Activated CD8-positive, alpha-beta memory T cell treated with anti-CD3 and anti-CD28 coated beads, Interleukin-2, amount 50 U/mL, for 48 hours (primary cell): ENCODE results near the gene RFXAP.

Experiments
- DNase-seq: peaks from one replicate; pipeline ENCODE4 v3.0.0-alpha.2; 2020

Gene RFXAP

DNA sequence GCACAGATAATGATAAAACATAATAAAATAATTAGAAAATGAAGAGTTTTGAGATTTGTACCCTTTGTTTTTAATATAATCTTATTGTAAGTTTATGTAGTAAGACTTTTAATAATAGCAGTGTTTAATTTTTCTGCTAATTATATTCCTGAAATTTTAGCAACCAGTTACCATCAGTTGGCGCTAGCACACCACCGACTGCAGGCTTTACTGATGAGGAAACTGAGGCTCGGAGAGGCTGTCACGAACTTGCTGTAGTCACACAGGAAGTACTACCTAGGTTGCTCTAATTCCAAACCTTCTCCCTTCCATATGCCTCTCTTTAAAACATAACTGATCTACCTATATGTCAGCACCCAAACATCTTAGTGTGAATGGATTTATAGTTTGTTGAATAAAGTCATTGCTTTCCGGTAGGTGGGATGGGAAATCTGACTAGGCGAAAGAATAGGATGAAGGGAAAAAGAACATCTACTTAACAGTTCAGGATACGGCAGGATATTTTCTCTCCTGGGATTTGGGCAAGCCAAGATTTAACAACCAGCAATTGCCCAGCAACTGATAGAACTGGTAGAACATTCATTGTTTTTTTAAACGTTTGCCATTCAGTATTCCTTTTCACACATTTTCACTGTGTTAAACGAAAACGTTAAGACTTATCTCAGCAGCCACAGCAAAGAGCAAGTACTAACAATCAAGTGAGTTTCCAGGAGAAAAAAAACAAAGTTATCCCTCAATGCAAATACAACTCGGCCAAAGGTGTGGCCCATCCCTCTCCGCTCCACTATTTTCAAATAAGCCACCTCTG lies 822 bp upstream of the RFXAP start:
- DNase-seq, result no peak

DNA sequence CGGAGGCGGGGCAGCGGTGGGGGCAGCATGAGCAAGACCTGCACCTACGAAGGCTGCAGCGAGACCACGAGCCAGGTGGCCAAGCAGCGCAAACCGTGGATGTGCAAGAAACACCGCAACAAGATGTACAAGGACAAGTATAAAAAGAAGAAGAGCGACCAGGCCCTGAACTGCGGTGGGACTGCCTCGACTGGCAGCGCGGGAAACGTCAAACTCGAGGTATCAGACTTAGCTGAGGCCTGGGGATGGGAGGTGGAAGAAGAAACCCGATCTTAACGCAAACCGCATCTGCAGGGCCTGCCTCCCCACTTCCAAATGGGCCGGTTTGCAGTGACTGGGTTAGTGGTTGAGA lies 693 bp downstream of the RFXAP start:
- DNase-seq, result peak; percentile 69

DNA sequence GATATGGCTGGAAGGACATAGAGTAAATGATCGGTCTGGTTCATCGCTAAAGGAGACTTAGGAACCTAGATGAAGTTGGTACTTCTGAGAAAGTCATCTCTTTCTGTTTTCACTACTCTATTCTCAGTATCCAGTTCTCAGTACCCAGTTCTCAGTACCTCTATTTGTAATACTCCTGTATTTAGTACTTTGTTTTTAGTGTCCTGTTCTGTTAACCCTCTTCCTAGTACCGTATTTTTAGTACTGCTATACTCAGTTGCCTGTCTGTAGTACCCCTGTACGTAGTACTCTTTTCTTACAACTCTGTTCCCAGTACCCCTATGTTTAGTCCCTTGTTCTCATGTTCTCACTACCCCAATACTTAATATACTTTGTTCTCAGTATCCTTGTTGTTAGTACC lies 1.2 kb downstream of the RFXAP start:
- DNase-seq, result no peak

DNA sequence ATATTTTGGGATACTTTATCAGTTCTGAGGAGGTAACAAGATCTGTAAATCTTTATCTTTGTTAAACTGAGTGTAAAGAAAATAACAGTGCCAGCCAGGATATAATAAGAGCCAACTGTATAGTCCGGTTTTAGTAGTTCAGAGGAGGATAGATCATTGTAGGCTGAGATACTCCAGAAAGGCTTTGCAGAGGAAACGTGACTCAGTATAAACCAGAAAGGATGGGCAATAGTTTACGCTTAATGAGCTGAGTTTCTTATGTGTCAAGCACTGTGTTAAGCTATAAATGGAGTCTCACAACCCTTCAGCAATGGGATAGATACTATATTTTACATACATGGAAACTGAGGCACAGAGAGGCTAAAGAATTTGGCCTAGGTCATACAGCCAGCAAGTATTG lies 3.8 kb downstream of the RFXAP start:
- no peak for DNase-seq

DNA sequence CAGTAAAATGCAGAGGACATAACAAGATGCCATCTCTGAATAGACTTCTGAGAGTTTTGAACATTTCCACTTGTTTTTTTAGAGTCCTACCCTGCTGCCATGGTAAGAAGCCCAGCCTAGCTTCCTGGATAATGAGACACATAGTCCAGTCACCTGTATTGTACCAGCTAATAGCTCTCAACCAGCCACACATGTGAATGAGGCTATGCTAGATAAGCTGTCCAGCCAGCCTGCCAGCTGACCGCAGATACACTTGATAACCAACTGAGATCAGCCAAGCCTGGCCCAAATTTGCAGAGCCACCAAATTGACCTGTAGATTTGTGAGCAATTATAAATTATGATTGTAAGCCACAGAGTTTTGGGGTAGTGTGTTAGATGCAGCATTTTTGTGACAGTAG lies 10.7 kb downstream of the RFXAP start:
- DNase-seq, result no peak

DNA sequence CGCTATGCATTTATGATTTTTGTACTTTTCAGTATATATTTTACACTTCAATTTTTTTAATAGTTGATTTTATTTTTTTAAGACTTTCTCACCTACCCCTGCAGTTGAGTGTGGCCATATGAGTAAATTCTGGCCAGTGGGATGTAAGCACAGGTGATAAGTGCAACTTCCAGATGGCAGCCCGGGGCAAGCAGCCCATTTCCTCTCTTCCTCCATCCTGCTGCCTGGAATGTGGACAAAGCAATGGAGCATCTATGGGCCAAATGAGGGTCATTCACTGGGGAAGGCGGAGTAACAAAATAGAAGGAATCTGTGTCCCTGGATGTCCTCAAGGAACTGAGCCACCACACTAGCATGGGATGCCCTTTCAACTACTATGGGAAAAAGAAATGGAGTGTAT lies 12.3 kb downstream of the RFXAP start:
- no peak for DNase-seq

DNA sequence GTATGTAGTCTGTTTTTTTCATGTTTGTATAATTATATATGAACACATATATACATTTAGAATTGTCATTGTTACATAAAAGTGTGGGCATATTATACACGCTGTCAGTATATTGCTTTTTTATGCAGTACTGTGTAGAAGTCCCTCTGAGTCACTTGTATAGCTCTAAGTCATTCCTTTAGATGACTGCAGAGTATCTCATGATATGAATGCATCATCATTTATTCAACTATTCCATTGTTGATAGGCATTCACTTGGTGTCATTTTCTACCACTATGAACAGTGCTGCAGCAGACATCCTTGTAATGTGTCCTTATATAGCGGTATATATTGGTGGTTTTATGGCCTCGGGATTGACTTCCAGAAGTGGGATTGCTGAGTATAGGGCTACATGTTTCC lies 15.3 kb downstream of the RFXAP start:
- no peak for DNase-seq

DNA sequence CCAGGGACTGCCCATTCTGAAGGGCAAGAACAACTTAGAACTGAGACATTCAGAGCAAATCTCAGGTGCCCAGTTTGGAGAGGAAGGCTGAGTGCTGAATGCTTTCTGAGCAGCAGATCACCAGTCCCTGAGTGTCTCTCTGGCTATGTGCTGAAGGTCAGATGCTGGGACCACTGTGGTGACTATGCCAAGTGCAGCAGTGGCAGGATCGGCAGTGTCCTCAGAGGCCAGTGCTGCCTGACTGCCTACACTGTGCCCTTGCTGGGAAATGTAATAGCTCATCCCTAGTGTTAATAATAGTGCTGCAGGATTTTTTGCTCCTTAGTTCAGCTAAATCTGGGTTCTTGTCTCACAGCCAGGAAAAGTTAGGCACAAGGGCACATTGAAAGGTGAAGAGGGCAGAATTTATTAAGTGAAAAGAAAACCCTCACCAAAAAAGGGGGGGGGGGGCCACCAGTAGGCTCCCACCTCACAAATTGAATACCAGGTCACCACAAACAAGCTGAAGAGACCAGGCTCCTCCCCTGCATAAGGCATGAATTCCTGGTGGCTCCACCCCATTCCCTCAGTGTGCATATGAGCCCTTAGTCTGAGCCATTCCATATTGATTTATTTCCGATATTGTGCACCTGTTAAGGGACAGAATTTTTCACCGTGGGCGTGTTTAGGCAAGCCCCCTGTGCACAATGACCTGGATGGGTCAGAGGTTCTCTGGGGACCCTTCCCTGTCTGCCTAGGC lies 18.5 kb downstream of the RFXAP start:
- DNase-seq, result no peak

DNA sequence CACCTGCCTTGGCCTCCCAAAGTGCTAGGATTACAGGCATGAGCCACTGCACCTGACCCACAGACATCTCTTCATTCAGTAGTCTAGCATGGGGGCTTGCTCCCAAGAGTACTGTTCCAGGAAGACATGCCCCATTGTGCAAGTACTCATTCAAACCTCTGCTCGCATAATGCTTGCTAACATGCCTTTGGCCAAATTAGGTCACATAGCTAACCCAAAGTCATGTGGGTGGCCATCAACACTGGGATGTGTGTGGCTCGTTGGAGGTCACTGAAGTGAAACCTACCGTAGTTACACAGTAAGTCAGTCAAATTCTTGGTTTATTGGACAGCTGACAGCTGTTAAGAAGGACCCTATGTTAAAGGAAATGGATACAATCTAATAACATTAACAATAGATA lies 20.3 kb downstream of the RFXAP start:
- no peak for DNase-seq

DNA sequence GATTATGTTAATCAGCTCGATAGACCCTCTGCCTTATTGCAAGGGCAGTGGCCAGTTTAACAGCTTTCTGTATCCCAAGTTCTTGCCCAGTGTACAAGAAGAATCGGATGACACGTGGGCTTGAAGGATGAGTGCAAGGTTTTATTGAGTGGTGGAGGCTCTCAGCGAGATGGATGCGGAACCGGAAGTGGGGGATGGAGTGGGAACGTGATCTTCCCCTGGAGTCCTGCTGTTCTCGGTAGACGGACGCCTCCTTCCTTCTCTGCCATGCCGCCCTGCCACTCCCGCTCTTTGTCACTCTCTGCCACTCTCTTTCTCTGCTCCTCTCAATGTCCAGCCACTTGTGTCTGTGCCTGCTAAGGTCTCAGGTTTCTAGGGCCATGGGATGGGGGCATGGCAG lies 21.0 kb downstream of the RFXAP start:
- DNase-seq, result no peak

- no peak for DNase-seq
Measured at GRCh38 chr13:36840718-36841250, 21.8 kb downstream of the RFXAP start.

GRCh38 chr13:36841391-36841790 lies 22.4 kb downstream of the RFXAP start:
- DNase-seq, result no peak

- no peak for DNase-seq
Measured at GRCh38 chr13:36847606-36848005, 28.6 kb downstream of the RFXAP start.

DNA sequence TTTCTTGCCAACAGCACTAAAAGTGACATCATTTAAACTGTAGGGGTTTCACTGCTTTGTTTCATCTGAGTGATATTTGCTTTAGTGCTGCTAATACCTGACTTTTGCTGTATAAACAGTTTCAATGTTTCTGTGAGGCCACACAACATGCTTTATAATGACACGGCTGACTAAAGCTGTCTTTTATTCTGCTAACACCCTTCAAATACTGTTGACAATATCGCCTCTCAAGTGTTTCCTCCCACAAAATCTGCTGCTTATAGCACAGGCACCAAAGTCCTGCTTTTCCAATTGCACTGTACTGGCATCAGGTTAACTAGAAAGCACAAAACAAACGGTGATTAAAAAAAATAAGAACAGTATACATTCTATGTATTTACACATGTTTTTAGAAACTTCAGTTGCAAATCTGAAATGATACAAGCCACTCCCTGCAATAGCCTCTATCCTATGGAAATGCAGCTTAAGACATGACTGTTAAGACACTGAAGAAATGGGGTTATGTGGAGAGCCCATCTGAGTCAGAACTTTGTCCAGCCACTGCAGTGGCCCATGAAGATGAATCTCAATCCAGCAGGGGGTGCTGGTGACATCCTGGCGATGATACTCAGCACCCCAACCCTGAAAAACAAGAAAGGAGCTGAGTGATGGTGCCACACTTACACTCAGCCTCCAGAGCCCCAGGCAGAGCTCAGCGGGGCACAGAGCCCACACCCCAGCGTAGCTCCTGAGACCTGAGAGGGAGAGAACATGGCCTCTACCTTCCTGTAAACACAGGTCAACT lies 29.4 kb downstream of the RFXAP start:
- no peak for DNase-seq

- DNase-seq, result no peak
Measured at GRCh38 chr13:36850790-36851438, 31.9 kb downstream of the RFXAP start.

DNA sequence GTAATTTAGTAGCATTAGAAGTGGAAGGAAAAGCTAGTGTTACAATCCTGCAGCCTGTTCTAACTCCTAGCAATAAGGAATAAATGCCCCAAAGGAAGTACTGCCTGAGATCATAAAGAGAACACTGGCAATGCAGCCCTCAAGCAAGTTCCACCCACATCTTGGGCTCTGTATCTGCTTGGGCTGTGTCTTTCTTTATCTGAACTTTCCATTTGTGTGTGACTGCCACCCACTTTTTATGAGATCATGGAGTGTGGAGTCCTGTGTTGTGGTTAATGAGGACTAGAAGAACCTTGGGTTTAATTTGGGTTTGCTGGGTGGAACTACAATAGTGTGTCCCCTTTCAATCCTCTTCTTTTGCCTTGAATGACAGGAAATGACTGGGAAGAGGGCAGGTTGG lies 38.2 kb downstream of the RFXAP start:
- no peak for DNase-seq

GRCh38 chr13:36858290-36858689 lies 39.3 kb downstream of the RFXAP start:
- DNase-seq, result no peak

GRCh38 chr13:36859259-36859658 lies 40.2 kb downstream of the RFXAP start:
- DNase-seq, result no peak

DNA sequence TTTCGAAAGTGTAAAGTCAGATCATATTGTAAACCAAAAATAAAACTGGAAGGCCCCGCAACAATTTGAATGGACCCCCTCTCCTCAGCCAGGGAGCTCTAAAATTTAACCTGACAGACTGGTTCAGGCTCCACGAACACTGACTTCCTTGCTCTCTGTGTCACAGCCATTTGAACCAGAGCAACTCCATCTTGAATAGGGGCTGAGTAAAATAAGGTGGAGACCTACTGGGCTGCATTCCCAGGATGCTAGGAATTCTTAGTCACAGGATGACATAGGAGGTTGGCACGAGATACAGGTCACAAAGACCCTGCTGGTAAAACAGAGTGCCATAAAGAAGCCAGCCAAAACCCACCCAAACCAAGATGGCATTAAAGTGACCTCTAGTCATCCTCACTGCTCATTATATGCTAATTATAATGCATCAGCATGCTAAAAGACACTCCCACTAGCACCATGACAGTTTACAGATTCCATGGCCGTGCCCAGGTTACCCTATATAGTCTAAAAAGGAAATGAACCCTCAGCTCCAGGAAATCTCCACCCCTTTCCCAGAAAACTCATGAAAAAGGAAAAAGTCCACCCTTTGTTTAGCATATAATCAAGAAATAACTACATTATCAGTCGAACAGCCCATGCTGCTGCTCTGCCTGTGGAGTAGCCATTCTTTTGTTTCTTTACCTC lies 43.1 kb downstream of the RFXAP start:
- DNase-seq, result no peak

GRCh38 chr13:36862722-36863121 lies 43.7 kb downstream of the RFXAP start:
- DNase-seq, result no peak

GRCh38 chr13:36865265-36865664 lies 46.2 kb downstream of the RFXAP start:
- DNase-seq, result no peak

DNA sequence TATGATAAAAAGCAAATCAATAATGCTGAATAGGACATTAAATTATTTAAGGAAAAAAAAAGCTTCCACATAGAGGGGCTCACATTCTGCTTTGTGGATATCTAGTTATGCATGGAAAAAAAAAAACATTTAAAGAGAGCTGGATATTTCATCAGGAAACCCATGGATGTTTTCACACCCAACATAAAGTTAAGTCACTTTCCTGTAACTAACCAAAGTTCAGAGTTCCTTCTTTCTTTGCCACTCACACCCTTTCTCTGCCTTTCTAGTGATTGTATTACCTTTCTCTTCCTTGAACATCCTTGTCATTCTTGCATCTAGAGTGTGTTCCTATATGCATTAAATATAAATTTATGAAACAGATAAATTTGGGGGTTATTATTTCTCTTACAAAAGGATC lies 47.2 kb downstream of the RFXAP start:
- DNase-seq, result no peak
